Measurements from ENCODE around the gene MMP25. TPM values are rescaled to one million over a fixed set of nuclear protein-coding genes. Genes with fewer than 3 reads are reported as not detected.

The MMP25 gene
- polyA plus RNA-seq, 3 donors, result 0.71 to 26.6 (median 2.6) TPM

GRCh38 chr16:3097266-3097665 lies 50.9 kb downstream of the MMP25 start:
- no peak overlapping the region for H3K9ac ChIP-seq (ENCODE audit: insufficient read depth, low read length, poor library complexity, severe bottlenecking)
- no CpG with 5 or more reads among the region's 8 CpGs for WGBS (ENCODE audit: insufficient coverage)
- H3K4me1 Mint-ChIP-seq, result peaks cover 50% of the 10 kb centered on the region

More at GRCh38 chr16:3097266-3097665, 50.9 kb downstream of the MMP25 start:
- Histone ChIP-seq H3K4me2 (replicated peaks; ENCODE audit: extremely low read depth, low read length, poor library complexity, severe bottlenecking) (no peak overlapping the region), H3K4me1 (ENCODE audit: control insufficient read depth in 1 of 2, insufficient read depth in 2 of 2, low read length in 2 of 2) (peaks cover 50 to 52% of the 10 kb centered on the region in 2 donors), H3K27me3 (ENCODE audit: control insufficient read depth in 2 of 2, insufficient read depth in 2 of 2, low read length in 2 of 2) (no peaks in the 10 kb centered on the region), H2AFZ (ENCODE audit: insufficient read depth, low read depth, low read length, poor library complexity, severe bottlenecking) (no peak overlapping the region), H3K79me2 (ENCODE audit: insufficient read depth, low read length) (no peaks in the 10 kb centered on the region), H3K36me3 (replicated peaks in 1 of 2; ENCODE audit: control insufficient read depth in 1 of 2, insufficient read depth in 2 of 2, low read length in 2 of 2) (no peaks in the 10 kb centered on the region), H3K4me3 (replicated peaks in 1 of 3; ENCODE audit: low read depth in 2 of 3, low read length in 3 of 3) (no peak overlapping the region), H4K20me1 (ENCODE audit: insufficient read depth, low read length) (no peaks in the 10 kb centered on the region), H3K27ac (ENCODE audit: low read depth in 1 of 2, low read length in 2 of 2) (no peak overlapping the region), H3K9me3 (replicated peaks in 1 of 2; ENCODE audit: control insufficient read depth in 1 of 2, insufficient read depth in 1 of 2, low read length in 2 of 2) (no peaks in the 10 kb centered on the region)
- H3K27me3 Mint-ChIP-seq (ENCODE audit: low read depth in 3 of 3), result peaks cover 7 to 11% (median 10%) of the 10 kb centered on the region in 3 donors
- H3K9me3 Mint-ChIP-seq, result peaks cover 0 to 2% (median 0%) of the 10 kb centered on the region in 7 donors
- no peak overlapping the region for H3K4me3 Mint-ChIP-seq
- TF ChIP-seq CTCF (IDR thresholded peaks at IDR 0.05), result no peak
- peak overlapping the region in 3 of 7 donors; percentile 15 to 85 (median 81) for H3K27ac Mint-ChIP-seq
- intact Hi-C loops (cut with micrococcal nuclease), result no loop called here
- H3K36me3 Mint-ChIP-seq, result no peaks in the 10 kb centered on the region
- no peak for DNase-seq
